Measurements from ENCODE around the gene SERPINA4.

- TF ChIP-seq CTCF (IDR thresholded peaks at IDR 0.05; ENCODE audit: low read depth, low read length, poor library complexity, severe bottlenecking) (no peak), EZH2phosphoT487 (IDR thresholded peaks at IDR 0.05; ENCODE audit: borderline replicate concordance, low read length) (no peak)
Observed at GRCh38 chr14:94544726-94545125, 16.5 kb upstream of the SERPINA4 start.
